Limb (tissue), 2 donors: ENCODE measurements around the gene ENC1.
"Not testable (repeated sequence)": the region's sequence is repeated elsewhere in the genome, so short reads cannot be mapped to it uniquely, and the experiment has no call there.

Experiments
- DNase-seq, 2 donors: peaks; one replicate each; pipeline ENCODE4 v3.0.0-alpha.2; 2016; ENCODE audit errors: extremely low spot score in 2 of 2

Gene ENC1, protein sequence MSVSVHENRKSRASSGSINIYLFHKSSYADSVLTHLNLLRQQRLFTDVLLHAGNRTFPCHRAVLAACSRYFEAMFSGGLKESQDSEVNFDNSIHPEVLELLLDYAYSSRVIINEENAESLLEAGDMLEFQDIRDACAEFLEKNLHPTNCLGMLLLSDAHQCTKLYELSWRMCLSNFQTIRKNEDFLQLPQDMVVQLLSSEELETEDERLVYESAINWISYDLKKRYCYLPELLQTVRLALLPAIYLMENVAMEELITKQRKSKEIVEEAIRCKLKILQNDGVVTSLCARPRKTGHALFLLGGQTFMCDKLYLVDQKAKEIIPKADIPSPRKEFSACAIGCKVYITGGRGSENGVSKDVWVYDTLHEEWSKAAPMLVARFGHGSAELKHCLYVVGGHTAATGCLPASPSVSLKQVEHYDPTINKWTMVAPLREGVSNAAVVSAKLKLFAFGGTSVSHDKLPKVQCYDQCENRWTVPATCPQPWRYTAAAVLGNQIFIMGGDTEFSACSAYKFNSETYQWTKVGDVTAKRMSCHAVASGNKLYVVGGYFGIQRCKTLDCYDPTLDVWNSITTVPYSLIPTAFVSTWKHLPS

DNA sequence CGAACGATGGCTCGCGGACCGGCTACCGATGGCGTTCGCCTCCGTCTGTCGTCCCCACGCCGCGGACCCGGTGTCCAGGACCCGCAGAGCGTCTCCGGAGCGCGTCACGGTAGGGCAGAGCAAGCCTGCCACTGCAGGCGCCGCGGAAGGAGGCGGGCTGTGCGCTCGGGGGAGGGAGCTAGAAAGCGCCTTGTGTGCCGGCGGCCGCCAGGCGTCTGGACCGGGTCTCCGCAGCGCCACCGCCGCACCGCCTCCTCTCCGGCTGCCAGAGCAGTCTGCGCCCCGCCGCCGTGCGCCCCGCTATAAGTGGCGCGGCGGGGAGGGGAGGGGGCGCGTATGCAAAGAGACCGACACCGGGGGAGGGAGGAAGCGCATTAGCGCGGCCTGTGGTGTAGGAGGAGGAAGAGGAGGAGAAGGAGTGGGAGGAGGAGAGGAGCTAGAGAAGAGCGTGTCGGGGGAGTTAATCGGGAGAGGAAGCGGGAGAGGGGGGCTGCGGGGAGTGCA lies at the start of gene ENC1:
Gene ENC1, minus strand, starts transcription at position 279 of the 504 bp plus-strand sequence. CDS start 4,243 bp downstream, outside the sequence.
- peak; percentile 91 to 94 for DNase-seq

GRCh38 chr5:74686962-74687751 lies 46.6 kb upstream of the ENC1 start:
- DNase-seq = no peak

DNA sequence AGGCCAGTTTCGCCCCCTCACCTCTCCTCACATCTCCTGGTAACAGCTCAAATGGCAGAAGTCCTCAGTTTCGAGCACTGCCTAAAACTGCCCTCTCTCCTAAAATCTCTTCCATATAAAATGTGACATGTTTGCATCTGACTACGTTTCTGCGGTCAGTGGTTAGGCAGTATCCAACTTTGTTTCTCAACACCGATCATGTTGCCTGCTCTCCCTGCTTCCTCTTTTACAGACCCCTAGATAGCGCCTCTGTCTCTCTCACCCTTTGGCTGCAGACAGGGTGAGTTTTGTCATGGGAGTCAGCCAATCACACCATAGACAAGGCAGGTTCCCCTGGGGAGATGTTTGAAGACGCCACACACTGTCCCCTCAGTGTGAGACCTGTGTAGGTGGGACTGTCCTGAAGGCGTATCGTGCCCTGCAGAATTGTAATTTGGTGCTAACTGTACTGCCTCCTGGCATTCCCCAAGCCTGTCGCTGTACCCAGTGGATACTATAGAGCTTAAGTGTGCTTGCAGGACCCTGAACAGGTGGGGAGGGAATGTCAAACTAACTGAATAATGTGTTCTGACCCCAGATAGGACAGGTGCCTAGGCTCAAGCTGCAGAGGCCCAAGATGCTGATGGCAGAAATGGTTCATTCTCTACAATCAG lies 45.6 kb upstream of the ENC1 start:
- DNase-seq = no peak

- peak; percentile 61 to 85 for DNase-seq
Measured at GRCh38 chr5:74684900-74685851, 44.6 kb upstream of the ENC1 start, which contains the start of gene HEXB. TSS of gene HEXB (plus strand) at chr5:74685233. CDS start at chr5:74685261, 28 bp downstream.

- no peak for DNase-seq
Measured at GRCh38 chr5:74679966-74680365, 39.4 kb upstream of the ENC1 start.

GRCh38 chr5:74679300-74679699 lies 38.8 kb upstream of the ENC1 start:
- not testable (repeated sequence) for DNase-seq

- not testable (repeated sequence) for DNase-seq
Measured at GRCh38 chr5:74678123-74678522, 37.6 kb upstream of the ENC1 start.

GRCh38 chr5:74676466-74676865 lies 35.9 kb upstream of the ENC1 start:
- not testable (repeated sequence) for DNase-seq

- peak in 1 of 2 donors; percentile 55 for DNase-seq
Measured at GRCh38 chr5:74673011-74673790, 32.7 kb upstream of the ENC1 start.

- no peak for DNase-seq
Measured at GRCh38 chr5:74672215-74672877, 31.8 kb upstream of the ENC1 start.

GRCh38 chr5:74670396-74671038 lies 30.0 kb upstream of the ENC1 start:
- no peak for DNase-seq

- DNase-seq = no peak
Measured at GRCh38 chr5:74669821-74670220, 29.3 kb upstream of the ENC1 start.

- DNase-seq = no peak
Measured at GRCh38 chr5:74667396-74667795, 26.9 kb upstream of the ENC1 start.

- peak in 1 of 2 donors; percentile 51 for DNase-seq
Measured at GRCh38 chr5:74665816-74666215, 25.3 kb upstream of the ENC1 start.

- no peak for DNase-seq
Measured at GRCh38 chr5:74665273-74665672, 24.7 kb upstream of the ENC1 start.

DNA sequence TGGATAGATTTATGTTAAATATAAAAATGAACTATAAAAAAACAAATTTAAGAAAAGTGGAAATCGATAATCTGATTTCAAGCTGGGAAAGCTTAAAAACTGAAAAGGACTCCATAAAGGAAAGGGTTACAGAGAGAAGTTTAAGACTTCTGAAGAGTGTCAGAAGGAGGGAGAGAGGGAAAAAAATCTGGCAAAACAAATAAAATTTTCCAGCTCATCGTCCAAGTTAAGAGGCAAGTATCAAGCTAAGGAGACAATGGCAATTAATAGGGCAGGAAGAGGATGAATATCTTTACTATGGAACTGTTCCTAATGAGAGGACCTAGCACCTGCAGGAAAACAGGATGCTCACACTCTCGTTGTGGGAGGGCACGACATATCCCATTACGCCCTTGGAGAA lies 24.0 kb upstream of the ENC1 start:
- no peak for DNase-seq

DNA sequence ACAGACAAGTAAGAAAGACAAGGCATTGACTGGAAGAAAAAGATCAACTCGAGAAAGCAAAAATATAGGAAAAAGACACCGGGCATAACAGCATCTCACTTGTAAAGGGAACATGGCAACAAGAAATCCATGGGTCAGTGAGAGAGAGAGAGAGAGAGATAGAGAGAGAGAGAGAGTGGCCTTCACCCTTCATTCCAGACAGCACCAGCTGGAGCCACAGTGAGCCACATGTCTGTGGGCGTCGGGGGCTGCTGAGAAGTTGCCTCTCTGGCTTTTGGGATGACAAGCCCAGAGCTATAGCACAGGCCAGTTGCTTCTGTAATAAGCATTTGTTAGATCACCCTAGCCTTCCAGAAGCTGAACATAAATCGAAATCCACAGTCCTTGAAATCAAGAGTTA lies 20.3 kb upstream of the ENC1 start:
- no peak for DNase-seq

- DNase-seq = no peak
Measured at GRCh38 chr5:74660140-74660539, 19.6 kb upstream of the ENC1 start.
